ENCODE results near the gene ZGPAT. TPM values are rescaled to one million over a fixed set of nuclear protein-coding genes. Genes with fewer than 3 reads are reported as not detected.

The ZGPAT gene
- total and polyA plus RNA-seq, 2 donors (not counting 3 experiments of a cell fraction or from before 2014, with no cell fraction given): 23.1 to 29.3 TPM

DNA sequence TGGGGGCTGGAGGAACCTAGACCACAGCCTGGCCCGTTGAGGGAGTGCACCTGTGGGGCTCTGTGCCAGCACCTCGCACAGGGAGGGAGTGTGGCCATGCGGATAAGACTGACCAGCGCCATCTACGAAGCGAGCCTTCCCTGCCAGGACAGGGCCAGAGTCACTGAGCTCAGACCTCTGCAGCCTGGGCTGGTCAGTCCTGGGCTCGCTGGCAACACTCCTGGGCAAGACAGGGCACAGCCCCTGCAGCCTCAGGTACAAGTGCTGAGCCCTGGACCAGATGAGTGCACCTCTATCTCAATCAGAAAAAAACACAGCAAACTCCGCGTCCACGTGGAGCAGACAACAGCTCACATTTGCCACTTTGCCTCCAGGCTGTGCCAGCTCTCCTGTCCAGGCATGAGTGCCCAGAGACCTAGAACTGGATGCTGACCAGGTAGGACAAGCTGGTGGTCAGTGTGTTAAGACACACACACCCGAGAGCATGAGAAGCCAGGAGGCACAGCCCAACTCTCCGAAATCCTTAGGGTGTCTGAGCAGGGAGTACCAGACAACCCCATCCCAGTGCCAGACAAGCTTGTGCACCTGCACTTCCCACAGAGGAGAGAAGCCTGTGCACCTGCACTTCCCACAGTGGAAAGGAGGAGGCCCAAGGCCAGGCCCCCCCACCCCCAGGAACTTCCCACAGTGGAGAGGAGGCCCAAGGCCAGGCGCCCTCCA, 4.9 kb upstream of the ZGPAT start:
- Histone ChIP-seq H3K27me3 (ENCODE audit: control insufficient read depth in 2 of 2, insufficient read depth in 2 of 2, low read length in 2 of 2) (no peaks in the 10 kb centered on the region), H4K20me1 (replicated peaks; ENCODE audit: control insufficient read depth, extremely low read depth, insufficient read depth, low read length) (no peaks in the 10 kb centered on the region), H3K9me1 (replicated peaks; ENCODE audit: control insufficient read depth, extremely low read depth, insufficient read depth, low read length) (no peaks in the 10 kb centered on the region), H3K79me2 (ENCODE audit: control insufficient read depth, insufficient read depth, low read length) (peaks cover 21% of the 10 kb centered on the region), H3K4me1 (ENCODE audit: control insufficient read depth, extremely low read depth, insufficient read depth, low read length) (peaks cover 23% of the 10 kb centered on the region), H3K9ac (replicated peaks; ENCODE audit: extremely low read depth, insufficient read depth, low read length) (no peak overlapping the region), H3K4me3 (replicated peaks in 1 of 3; ENCODE audit: insufficient read depth in 1 of 3, low read depth in 1 of 3, low read length in 3 of 3) (no peak overlapping the region), H3K9me3 (replicated peaks; ENCODE audit: control insufficient read depth, insufficient read depth, low read length) (no peaks in the 10 kb centered on the region), H3K4me2 (ENCODE audit: insufficient read depth, low read length) (no peak overlapping the region), H3K27ac (ENCODE audit: insufficient read depth, low read depth, low read length) (no peak overlapping the region), H2AFZ (ENCODE audit: low read depth, low read length) (no peak overlapping the region), H3K36me3 (ENCODE audit: control insufficient read depth in 2 of 2, extremely low read depth in 1 of 2, insufficient read depth in 2 of 2, low read length in 2 of 2) (peaks cover 8 to 17% of the 10 kb centered on the region in 2 experiments)
- no peak for DNase-seq (ENCODE audit: low read depth, low spot score)
- TF ChIP-seq POLR2AphosphoS5 (IDR thresholded peaks at IDR 0.05; ENCODE audit: insufficient read depth, low read depth, low read length) (no peak), JUN (IDR thresholded peaks at IDR 0.05; ENCODE audit: borderline replicate concordance, insufficient read depth, insufficient read length, low read depth) (no peak), CTCF (IDR thresholded peaks at IDR 0.05; ENCODE audit: extremely low read depth in 1 of 2, insufficient read depth in 1 of 2, low read depth in 1 of 2, low read length in 2 of 2) (no peak), GATA2 (IDR thresholded peaks at IDR 0.05; ENCODE audit: insufficient read depth, insufficient read length, low read depth, low read length) (no peak), POLR2A (IDR thresholded peaks at IDR 0.05; ENCODE audit: low read depth, low read length) (no peak), EZH2 (IDR thresholded peaks at IDR 0.05; ENCODE audit: borderline replicate concordance, low read depth, low read length, severe bottlenecking) (no peak), MYC (IDR thresholded peaks at IDR 0.05; ENCODE audit: low read depth, low read length) (no peak), FOS (IDR thresholded peaks at IDR 0.05; ENCODE audit: borderline replicate concordance, insufficient read depth, low read length) (no peak)
- TF ChIP-seq, protein P1, sequence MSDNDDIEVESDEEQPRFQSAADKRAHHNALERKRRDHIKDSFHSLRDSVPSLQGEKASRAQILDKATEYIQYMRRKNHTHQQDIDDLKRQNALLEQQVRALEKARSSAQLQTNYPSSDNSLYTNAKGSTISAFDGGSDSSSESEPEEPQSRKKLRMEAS (IDR thresholded peaks at IDR 0.05; ENCODE audit: insufficient read depth, insufficient read length): no peak
- dilution Hi-C loops (cut with MboI; ENCODE audit: extremely low pct_ligation_motif_present, low sequenced_read_pairs): no loop called here
- no TSS peak for BruUV-seq (replicated peaks)
- intact Hi-C loops (cut with micrococcal nuclease): no loop called here
- POLR2A ChIA-PET: no interaction called here
- CTCF ChIA-PET: no interaction called here
- no peak for FAIRE-seq
